SH-SY5Y (cell line): ENCODE results near the gene SEH1L.

Experiments used
- GATA2 ChIP-seq: IDR thresholded peaks from 2 replicates; pipeline ENCODE4 v1.6.1; 2011; ENCODE audit warnings: mild to moderate bottlenecking, low read depth, low read length
- GATA3 ChIP-seq: IDR thresholded peaks from 2 replicates; pipeline ENCODE4 v1.6.1; 2011; ENCODE audit warnings: low read depth, mild to moderate bottlenecking, low read length, moderate library complexity

- no peak for TF ChIP-seq GATA2
- TF ChIP-seq GATA3: no peak
These were observed 416 bp downstream of the SEH1L start for GRCh38 chr18:12948050-12948804.
